HCT116 (cell line): Measurements from ENCODE around the gene LHFPL6. TPM values are rescaled to one million over a fixed set of nuclear protein-coding genes. Genes with fewer than 3 reads are reported as not detected.

Experiments used
- ATAC-seq: fragments of 200-7000 bp; cut with Tn5 transposase; 2 replicates; pipeline ENCODE4 v1.9.1; 2020; ENCODE audit warnings: mild to moderate bottlenecking, moderate library complexity
- BruUV-seq: library from RNA; stranded (reverse); fragments of 400-500 nt; replicated peaks from 2 replicates; lab custom pipeline; 2021; lab: Mats Ljungman, UMichigan
- CTCF ChIA-PET: fragments of 300-600 bp; sonication (Branson Sonifier 250); formaldehyde crosslinking; loops from one replicate; lab custom pipeline; 2021; ENCODE audit warnings: antibody characterized with exemption; lab: Charles Lee
- POLR2A ChIA-PET: fragments of 300-600, 350-600 bp; sonication (Branson Sonifier 250); formaldehyde crosslinking; loops from one replicate; lab custom pipeline; 2021; ENCODE audit warnings: antibody characterized with exemption; lab: Charles Lee
- RAD21 ChIA-PET, 2 experiments: fragments of 300-600 bp; sonication (Branson Sonifier 250); formaldehyde crosslinking; loops; one replicate each; lab custom pipeline; 2023; ENCODE audit warnings: low total read pairs in 2 of 2; ENCODE audit not compliant: uncharacterized antibody in 2 of 2, unreplicated experiment in 2 of 2, low non-redundant PET in 1 of 2; lab: Charles Lee
- DNase-seq: peaks from one replicate; pipeline ENCODE4 v3.0.0-alpha.2; 2010; ENCODE audit warnings: low read depth, low spot score
- H2AFZ ChIP-seq: fragments of 200-600 bp; shearing (Covaris generic), sonication (generic); 2 replicates; pipeline ENCODE4 v1.6.1; 2017; ENCODE audit warnings: low read depth, mixed run types, mixed read lengths, antibody characterized with exemption, low read length; ENCODE audit not compliant: poor library complexity, severe bottlenecking
- H3K27ac ChIP-seq: 2 replicates; pipeline ENCODE4 v1.5.1; 2012; ENCODE audit warnings: low read depth, low read length
- H3K27me3 ChIP-seq: fragments of 200-600 bp; sonication (generic); 2 replicates; pipeline ENCODE4 v1.6.1; 2016; ENCODE audit warnings: mixed run types, low read length, mixed read lengths; ENCODE audit not compliant: insufficient read depth
- H3K36me3 ChIP-seq, 2 experiments: fragments of 200-500 bp in 1 of 2; fragments of 200-600 bp in 1 of 2; sonication (Bioruptor generic) in 1 of 2; sonication (generic) in 1 of 2; 2 replicates each; pipeline versions ENCODE4 v1.5.1 to v1.6.1; 2014 to 2016; ENCODE audit warnings: low read length in 2 of 2, inconsistent platforms in 1 of 2, mixed read lengths in 1 of 2, mixed run types in 1 of 2; ENCODE audit not compliant: insufficient read depth in 2 of 2, control insufficient read depth in 1 of 2
- H3K4me1 ChIP-seq, 2 experiments: fragments of 200-600 bp in 1 of 2; sonication (generic) in 1 of 2; 2 replicates each; pipeline versions ENCODE4 v1.5.1 to v1.6.1; 2012 to 2017; ENCODE audit warnings: low read length in 2 of 2, inconsistent platforms in 1 of 2, mild to moderate bottlenecking in 1 of 2, mixed read lengths in 1 of 2, mixed run types in 1 of 2, moderate library complexity in 1 of 2; ENCODE audit not compliant: insufficient read depth in 2 of 2, control insufficient read depth in 1 of 2
- H3K4me2 ChIP-seq: fragments of 200-600 bp; sonication (generic); 2 replicates; pipeline ENCODE4 v1.6.1; 2017; ENCODE audit warnings: mixed run types, low read length, mixed read lengths
- H3K4me3 ChIP-seq, 2 experiments: fragments of 200-600 bp in 1 of 2; sonication (generic) in 1 of 2; replicated peaks in 1 of 2; 2 replicates each; pipeline ENCODE4 v1.5.1; 2011 to 2016; ENCODE audit warnings: low read length in 2 of 2, control low read depth in 1 of 2, low read depth in 1 of 2, mild to moderate bottlenecking in 1 of 2, mixed read lengths in 1 of 2, mixed run types in 1 of 2
- H3K79me2 ChIP-seq: fragments of 200-600 bp; sonication (generic); 2 replicates; pipeline ENCODE4 v1.6.1; 2017; ENCODE audit warnings: mild to moderate bottlenecking, mixed run types, low read length, moderate library complexity, mixed read lengths; ENCODE audit not compliant: insufficient read depth
- H3K9ac ChIP-seq: fragments of 200-600 bp; sonication (generic); 2 replicates; pipeline ENCODE4 v1.6.1; 2016; ENCODE audit warnings: low read length, mixed read lengths
- H3K9me2 ChIP-seq: fragments of 200-600 bp; sonication (generic), shearing (Covaris generic); 2 replicates; pipeline ENCODE4 v1.6.1; 2017; ENCODE audit warnings: mixed run types, mild to moderate bottlenecking, moderate library complexity; ENCODE audit not compliant: insufficient read depth
- H3K9me3 ChIP-seq, 2 experiments: fragments of 200-500 bp in 1 of 2; fragments of 200-600 bp in 1 of 2; sonication (Bioruptor generic) in 1 of 2; sonication (generic) in 1 of 2; 2 replicates each; pipeline ENCODE4 v1.6.1; 2014 to 2017; ENCODE audit warnings: low read length in 2 of 2, mixed read lengths in 2 of 2, inconsistent platforms in 1 of 2, low read depth in 1 of 2, mild to moderate bottlenecking in 1 of 2, mixed run types in 1 of 2, moderate library complexity in 1 of 2; ENCODE audit not compliant: control insufficient read depth in 1 of 2, insufficient read depth in 1 of 2
- H4K20me1 ChIP-seq: fragments of 200-600 bp; sonication (generic), shearing (Covaris generic); 2 replicates; pipeline ENCODE4 v1.6.1; 2017; ENCODE audit warnings: mixed run types, mild to moderate bottlenecking, moderate library complexity; ENCODE audit not compliant: insufficient read depth
- CBX3 ChIP-seq: IDR thresholded peaks from 2 replicates; pipeline ENCODE4 v1.6.1; 2012; ENCODE audit warnings: low read depth
- CEBPB ChIP-seq: IDR thresholded peaks from 2 replicates; pipeline ENCODE4 v1.6.1; 2012; ENCODE audit warnings: low read depth
- CTCF ChIP-seq, 3 experiments: fragments of 200-600 bp in 1 of 3; sonication (generic) in 1 of 3; IDR thresholded peaks in 2 of 3; conservative IDR thresholded peaks in 1 of 3; 2 replicates each; pipeline ENCODE4 v1.5.1; 2012 to 2017; ENCODE audit warnings: low read depth in 2 of 3, low read length in 2 of 3, antibody characterized with exemption in 1 of 3, borderline replicate concordance in 1 of 3, control low read depth in 1 of 3, mild to moderate bottlenecking in 1 of 3, mixed read lengths in 1 of 3, mixed run types in 1 of 3, moderate library complexity in 1 of 3; ENCODE audit not compliant: insufficient read depth in 1 of 3
- EGR1 ChIP-seq: IDR thresholded peaks from 2 replicates; pipeline ENCODE4 v1.6.1; 2012; ENCODE audit warnings: low read depth
- MAX ChIP-seq: IDR thresholded peaks from 2 replicates; pipeline ENCODE4 v1.6.1; 2012
- POLR2AphosphoS5 ChIP-seq: IDR thresholded peaks from 2 replicates; pipeline ENCODE4 v1.6.1; 2011; ENCODE audit warnings: mild to moderate bottlenecking, low read depth, low read length, moderate library complexity
- RAD21 ChIP-seq: IDR thresholded peaks from 2 replicates; pipeline ENCODE4 v1.6.1; 2012; ENCODE audit warnings: low read depth, mild to moderate bottlenecking
- REST ChIP-seq: IDR thresholded peaks from 2 replicates; pipeline ENCODE4 v1.6.1; 2012; ENCODE audit warnings: low read depth
- SIN3A ChIP-seq: IDR thresholded peaks from 2 replicates; pipeline ENCODE4 v1.6.1; 2012; ENCODE audit warnings: low read depth
- SP1 ChIP-seq: IDR thresholded peaks from 2 replicates; pipeline ENCODE4 v1.6.1; 2012; ENCODE audit warnings: low read depth
- SRF ChIP-seq: IDR thresholded peaks from 2 replicates; pipeline ENCODE4 v1.6.1; 2012; ENCODE audit warnings: low read depth
- YY1 ChIP-seq: IDR thresholded peaks from 2 replicates; pipeline ENCODE4 v1.6.1; 2011; ENCODE audit warnings: low read length, low read depth, moderate library complexity, mild to moderate bottlenecking; ENCODE audit not compliant: insufficient replicate concordance; ENCODE audit errors: extremely low read depth
- ZFX ChIP-seq: fragments of 450-650 bp; IDR thresholded peaks from 2 replicates; pipeline ENCODE4 v1.6.1; 2017
- ZNF274 ChIP-seq: fragments of 200-500 bp; sonication (Bioruptor generic); IDR thresholded peaks from 2 replicates; pipeline ENCODE4 v1.6.1; 2014; ENCODE audit warnings: mild to moderate bottlenecking, low read depth, low read length, inconsistent platforms
- intact Hi-C: fragments of 100-400 bp; cut with micrococcal nuclease; formaldehyde crosslinking; loops from 2 replicates; pipeline ENCODE4 v1.10.0; 2022
- total RNA-seq: library from RNA; stranded (reverse); gene quantifications from one replicate; pipeline ENCODE4 v1.2.1, GENCODE V29; 2021; ENCODE audit not compliant: unreplicated experiment
- TF ChIP-seq, protein P1 (sequence below): IDR thresholded peaks from 2 replicates; pipeline ENCODE4 v1.6.1; 2011; ENCODE audit warnings: mild to moderate bottlenecking, low read length, moderate library complexity; ENCODE audit not compliant: insufficient replicate concordance; ENCODE audit errors: extremely low read depth

The LHFPL6 gene
- total RNA-seq, 1 experiment from 2014 or later: 0.22 TPM

GRCh38 chr13:39536906-39537305 is 66.1 kb downstream of the LHFPL6 start:
- Histone ChIP-seq H2AFZ (no peak overlapping the region), H3K36me3 (no peaks in the 10 kb centered on the region), H3K4me2 (no peak overlapping the region), H3K27ac (no peak overlapping the region), H4K20me1 (no peaks in the 10 kb centered on the region), H3K9ac (no peak overlapping the region), H3K27me3 (no peaks in the 10 kb centered on the region), H3K79me2 (no peaks in the 10 kb centered on the region), H3K4me1 (no peaks in the 10 kb centered on the region), H3K4me3 (no peak overlapping the region), H3K9me2 (no peaks in the 10 kb centered on the region), H3K9me3 (no peaks in the 10 kb centered on the region)
- ChIA-PET POLR2A (no interaction called here), RAD21 (no interaction called here), CTCF (no interaction called here)
- intact Hi-C loops: no loop called here
- DNase-seq (no peak), ATAC-seq (no peak)
- no TSS peak for BruUV-seq
- no peak for TF ChIP-seq ZNF274
- TF ChIP-seq CBX3: no peak
- TF ChIP-seq SP1: no peak
- TF ChIP-seq SIN3A: no peak
- no peak for TF ChIP-seq POLR2AphosphoS5
- TF ChIP-seq CTCF (IDR thresholded peaks at IDR 0.05 in 2 of 3, conservative IDR thresholded peaks at IDR 0.05 in 1 of 3; ENCODE audit: borderline replicate concordance in 1 of 3, insufficient read depth in 1 of 3, low read depth in 2 of 3, low read length in 2 of 3): no peak
- TF ChIP-seq YY1: no peak
- TF ChIP-seq CEBPB: no peak
- no peak for TF ChIP-seq EGR1
- TF ChIP-seq REST: no peak
- TF ChIP-seq SRF: no peak
- TF ChIP-seq, protein P1, sequence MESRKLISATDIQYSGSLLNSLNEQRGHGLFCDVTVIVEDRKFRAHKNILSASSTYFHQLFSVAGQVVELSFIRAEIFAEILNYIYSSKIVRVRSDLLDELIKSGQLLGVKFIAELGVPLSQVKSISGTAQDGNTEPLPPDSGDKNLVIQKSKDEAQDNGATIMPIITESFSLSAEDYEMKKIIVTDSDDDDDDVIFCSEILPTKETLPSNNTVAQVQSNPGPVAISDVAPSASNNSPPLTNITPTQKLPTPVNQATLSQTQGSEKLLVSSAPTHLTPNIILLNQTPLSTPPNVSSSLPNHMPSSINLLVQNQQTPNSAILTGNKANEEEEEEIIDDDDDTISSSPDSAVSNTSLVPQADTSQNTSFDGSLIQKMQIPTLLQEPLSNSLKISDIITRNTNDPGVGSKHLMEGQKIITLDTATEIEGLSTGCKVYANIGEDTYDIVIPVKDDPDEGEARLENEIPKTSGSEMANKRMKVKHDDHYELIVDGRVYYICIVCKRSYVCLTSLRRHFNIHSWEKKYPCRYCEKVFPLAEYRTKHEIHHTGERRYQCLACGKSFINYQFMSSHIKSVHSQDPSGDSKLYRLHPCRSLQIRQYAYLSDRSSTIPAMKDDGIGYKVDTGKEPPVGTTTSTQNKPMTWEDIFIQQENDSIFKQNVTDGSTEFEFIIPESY: no peak
- TF ChIP-seq MAX: no peak
- no peak for TF ChIP-seq ZFX
- no peak for TF ChIP-seq RAD21
